ENCODE measurements around the gene LRRC4C.

Gene LRRC4C

GRCh38 chr11:40291329-40291728 is 1168.1 kb downstream of the LRRC4C start:
- DNase-seq (ENCODE audit: low read depth), result no peak

DNA sequence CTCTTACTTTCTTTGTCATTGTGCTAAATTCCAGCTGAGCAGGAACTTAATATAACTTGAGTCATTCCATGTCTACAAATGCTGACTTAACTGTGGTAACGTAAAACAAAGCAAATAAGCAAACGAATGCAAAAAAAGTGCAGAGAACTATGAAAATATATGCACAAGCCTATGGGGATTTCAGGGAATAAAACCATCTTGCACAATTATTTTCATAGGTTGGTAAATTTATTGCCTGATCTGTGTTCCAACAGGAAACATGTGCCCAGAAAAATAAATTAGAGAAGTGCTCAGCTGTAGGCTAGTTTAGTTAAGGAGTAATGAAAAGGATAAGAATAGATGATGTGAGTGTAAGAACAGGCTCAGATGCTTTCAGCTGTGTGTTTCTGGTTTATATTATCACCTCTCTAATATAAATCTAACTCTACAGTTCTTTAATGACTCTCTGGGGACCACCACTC is 1169.3 kb downstream of the LRRC4C start:
- no peak for DNase-seq (ENCODE audit: low read depth)

- no peak for DNase-seq (ENCODE audit: low read depth)
These were observed 1170.1 kb downstream of the LRRC4C start for GRCh38 chr11:40289370-40289769.

DNA sequence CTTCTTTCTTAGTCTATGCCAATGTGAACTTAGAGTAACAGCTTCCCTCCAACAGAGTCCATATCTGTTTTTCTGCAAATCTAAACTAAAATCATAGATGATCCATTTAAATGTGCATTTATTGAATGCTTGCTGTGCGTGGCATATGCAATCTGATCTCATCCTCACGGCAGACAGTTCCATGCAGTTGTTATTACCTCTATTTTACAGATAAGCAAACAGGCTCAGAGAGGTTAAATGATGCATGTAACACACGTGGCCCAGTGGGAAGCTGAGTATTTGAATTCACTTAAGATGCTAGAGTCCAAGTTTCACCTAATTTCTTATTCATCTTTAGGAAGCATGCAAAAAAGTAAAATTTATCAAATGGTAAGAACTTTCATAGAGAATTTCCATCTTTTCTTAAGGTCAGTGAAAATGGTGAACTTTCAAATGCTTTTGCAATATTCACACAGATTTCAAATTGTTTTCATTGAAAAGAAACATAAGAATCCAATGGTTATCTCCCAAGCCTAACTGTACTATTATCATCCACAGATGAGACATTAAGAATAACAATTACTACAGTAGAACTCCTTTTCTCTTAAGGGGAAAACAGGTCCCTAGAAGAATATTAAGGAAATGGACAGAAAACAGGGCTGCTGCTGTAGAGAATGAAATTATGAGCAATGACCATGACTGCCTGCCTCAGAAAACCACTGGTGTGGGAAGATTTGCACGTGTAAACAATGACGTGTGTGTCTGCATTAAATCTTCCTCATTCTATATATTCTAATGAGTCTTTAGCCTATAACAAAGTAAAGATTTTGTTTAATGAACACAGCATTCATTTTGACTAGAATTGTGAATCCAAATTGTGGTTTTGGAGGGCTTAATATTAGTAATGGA is 1171.3 kb downstream of the LRRC4C start:
- no peak for DNase-seq (ENCODE audit: low read depth)

DNA sequence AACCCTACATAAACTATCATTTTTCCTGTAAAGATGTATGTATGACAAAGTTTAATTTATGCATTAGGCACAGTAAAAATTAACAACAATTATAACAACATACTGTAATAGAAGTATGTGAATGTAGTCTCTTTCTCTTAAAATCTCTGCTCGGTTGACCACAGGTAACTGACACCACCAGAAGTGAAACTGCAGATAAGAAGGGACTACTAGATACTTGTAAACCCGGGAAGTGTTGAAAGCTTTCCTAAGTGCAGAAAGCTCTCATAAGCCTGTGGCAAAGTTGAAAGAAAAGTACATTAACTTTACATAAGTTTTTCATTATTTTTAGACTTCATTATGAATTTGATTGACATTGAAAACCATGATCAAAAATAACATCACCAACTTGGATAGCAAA is 1173.3 kb downstream of the LRRC4C start:
- DNase-seq (ENCODE audit: low read depth), result no peak

- DNase-seq (ENCODE audit: low read depth), result no peak
These were observed 1173.9 kb downstream of the LRRC4C start for GRCh38 chr11:40285558-40285957.

DNA sequence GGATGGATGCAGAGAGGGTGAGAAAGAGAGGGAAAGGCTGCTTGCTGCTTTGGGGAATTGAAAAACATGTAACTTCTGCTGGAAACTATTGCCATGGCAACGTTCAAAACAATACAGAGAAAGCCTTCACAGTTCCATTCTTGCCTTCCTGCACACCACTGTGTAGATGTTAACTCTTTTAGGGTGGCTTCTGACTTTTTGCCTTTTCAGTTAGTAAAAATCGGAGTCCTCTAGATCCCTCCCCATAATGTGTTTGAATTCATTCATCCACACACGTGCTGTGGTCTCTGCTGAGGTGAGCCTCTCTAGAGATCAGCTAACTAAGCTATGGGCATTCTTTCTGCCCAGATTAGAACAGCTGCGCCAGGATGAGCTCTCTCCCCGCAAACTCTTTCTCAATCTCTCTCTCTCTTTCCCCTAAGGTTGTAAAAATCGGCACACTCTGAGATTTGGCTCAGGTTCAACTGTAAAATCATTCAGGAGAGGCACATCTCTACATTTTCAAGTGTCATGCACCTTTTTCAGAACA is 1178.3 kb downstream of the LRRC4C start:
- no peak for DNase-seq (ENCODE audit: low read depth)

DNA sequence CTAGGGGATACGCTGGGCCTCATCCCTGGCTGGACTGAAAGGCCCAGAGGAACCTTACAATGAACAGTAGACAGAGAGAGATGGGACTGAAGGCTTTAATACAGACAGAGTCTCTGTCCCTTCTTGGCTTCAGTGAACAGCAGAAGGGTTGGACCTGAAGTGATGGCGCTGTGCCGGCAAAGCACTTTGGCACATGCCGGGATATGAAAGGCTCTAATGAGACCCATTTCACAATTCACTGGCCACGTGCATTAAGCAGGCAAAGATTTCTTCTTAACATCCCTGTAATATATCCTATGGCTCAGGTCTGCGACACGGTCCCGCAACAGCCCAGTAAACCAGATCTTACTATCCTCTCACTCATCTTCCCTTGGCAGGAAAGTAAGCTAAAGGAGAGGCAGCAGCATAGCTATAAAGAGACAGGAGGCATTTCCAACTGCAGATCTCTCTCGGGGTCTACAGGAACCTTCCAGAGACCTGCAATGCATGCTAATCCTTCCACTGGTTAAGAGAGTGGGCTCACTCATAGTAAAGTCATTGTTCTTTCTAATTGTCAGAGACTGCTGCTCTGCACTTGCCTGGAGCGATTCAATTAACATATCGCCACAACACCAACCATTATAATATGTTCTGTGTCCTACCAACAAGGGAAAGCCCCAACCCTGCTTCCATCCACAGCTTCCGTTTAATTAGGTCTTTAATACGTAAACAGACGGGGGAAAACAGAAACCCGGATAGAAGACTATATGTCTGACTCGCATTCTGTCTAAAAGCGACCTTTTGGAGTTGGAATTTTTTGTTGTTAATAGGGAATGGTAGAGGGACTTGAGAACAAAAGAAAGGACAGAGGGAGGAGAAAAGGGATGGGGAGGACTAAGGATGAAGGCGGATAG is 1179.0 kb downstream of the LRRC4C start:
- DNase-seq (ENCODE audit: low read depth), result no peak

- DNase-seq (ENCODE audit: low read depth), result no peak
These were observed 1182.5 kb downstream of the LRRC4C start for GRCh38 chr11:40276960-40277359.

GRCh38 chr11:40274017-40274416 is 1185.4 kb downstream of the LRRC4C start:
- peak; percentile 34 for DNase-seq (ENCODE audit: low read depth)

- DNase-seq (ENCODE audit: low read depth), result peak; percentile 34
These were observed 1186.2 kb downstream of the LRRC4C start for GRCh38 chr11:40273192-40273732.

DNA sequence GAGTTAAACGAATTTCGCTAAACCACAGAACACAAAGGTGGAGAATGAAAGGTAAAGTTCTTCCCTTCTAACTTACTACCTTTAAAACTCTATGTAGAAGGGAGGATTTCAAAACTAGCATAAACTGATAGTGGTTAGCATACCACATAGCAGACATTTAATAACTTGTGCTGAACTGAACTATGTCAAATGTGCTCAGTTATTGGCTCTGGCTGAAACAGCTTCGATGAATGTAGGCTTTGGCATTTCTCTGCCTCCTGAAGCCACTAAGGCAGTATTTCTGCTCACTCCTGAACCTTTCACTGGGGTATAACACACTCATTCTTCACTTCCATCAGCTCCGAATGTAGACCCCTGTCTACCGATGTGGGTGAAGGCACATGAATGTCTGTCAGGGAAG is 1188.1 kb downstream of the LRRC4C start:
- DNase-seq (ENCODE audit: low read depth), result no peak

DNA sequence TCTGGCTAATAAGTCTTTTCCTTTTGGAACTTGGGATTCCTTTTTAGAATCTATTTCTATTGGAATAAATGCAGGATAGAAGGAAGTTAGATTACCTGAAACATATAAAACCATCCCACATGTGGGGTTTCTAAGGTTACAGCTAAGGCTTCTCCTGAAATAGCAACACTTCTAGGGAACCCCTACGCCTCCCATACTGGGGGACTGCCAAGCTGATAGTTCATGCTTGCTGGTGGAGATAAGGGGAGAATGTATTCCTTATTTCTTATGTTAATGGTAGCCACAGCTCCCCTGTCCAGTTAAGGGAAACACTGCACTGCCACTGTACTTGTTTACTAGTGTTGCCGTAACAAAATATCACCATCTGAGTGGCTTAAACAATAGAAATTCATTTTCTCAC is 1189.6 kb downstream of the LRRC4C start:
- no peak for DNase-seq (ENCODE audit: low read depth)

GRCh38 chr11:40268551-40268950 is 1190.9 kb downstream of the LRRC4C start:
- DNase-seq (ENCODE audit: low read depth), result no peak

GRCh38 chr11:40255457-40255856 is 1204.0 kb downstream of the LRRC4C start:
- no peak for DNase-seq (ENCODE audit: low read depth)

GRCh38 chr11:40253166-40253565 is 1206.3 kb downstream of the LRRC4C start:
- no peak for DNase-seq (ENCODE audit: low read depth)

DNA sequence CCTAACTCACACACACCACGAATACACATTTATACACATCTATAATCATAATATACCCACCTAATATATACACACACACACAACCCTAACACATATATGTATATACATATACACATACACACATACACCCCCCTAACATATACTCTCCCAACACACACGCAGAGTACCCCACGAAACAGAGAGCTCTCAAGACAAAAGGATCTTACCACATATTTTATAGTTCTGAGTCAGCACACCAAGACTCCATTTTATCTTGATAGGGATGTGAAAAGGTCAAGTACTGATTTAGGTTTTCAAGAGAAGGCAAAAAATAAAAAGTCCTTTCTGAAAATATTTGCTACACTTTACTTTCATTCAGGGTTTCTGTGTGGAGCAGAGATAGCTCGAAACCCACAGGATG is 1207.2 kb downstream of the LRRC4C start:
- DNase-seq (ENCODE audit: low read depth), result no peak

- DNase-seq (ENCODE audit: low read depth), result no peak
These were observed 1212.5 kb downstream of the LRRC4C start for GRCh38 chr11:40246983-40247382.

- no peak for DNase-seq (ENCODE audit: low read depth)
These were observed 1217.9 kb downstream of the LRRC4C start for GRCh38 chr11:40241524-40242051.

DNA sequence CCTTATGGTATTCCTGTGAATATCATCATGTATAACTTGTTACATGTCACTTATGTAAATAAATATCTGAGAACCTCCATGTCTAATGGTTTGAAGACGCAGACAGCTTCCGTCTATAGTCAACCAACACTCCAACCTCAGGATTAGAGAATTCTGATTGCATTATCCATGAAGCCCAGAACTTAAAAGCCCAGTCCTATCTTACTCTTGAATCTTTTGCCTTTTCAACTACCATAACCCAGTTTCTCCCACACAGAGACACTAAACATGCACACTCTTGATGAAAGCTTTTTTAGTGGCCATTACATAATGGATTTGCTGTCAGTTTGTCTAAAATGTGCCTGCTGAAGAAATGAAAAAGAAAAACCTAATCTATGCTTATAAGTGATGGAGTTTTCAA is 1219.2 kb downstream of the LRRC4C start:
- no peak for DNase-seq (ENCODE audit: low read depth)

- DNase-seq (ENCODE audit: low read depth), result no peak
These were observed 1222.9 kb downstream of the LRRC4C start for GRCh38 chr11:40236526-40236925.

DNA sequence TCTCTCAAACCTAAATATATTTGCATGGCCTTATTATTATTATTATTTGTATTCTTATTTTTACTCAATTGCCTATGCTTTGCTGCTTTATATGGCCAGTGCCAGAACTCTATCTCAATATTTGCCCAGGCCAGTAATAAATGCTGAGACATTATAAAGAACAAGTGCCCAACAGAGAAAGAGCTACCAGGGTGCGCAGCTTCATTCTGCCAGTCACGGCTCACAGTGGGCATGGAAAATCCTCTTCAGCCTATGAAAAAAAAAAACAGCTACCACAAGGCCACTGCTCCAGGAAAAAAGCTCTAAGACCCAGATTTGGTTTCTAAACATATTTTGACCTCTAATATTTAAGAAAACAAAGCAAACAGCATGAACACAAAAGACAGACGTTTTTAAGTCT is 1223.6 kb downstream of the LRRC4C start:
- no peak for DNase-seq (ENCODE audit: low read depth)
